Ascending aorta (tissue), 2 donors: ENCODE data around the gene FKBP1B. TPM values are rescaled to one million over a fixed set of nuclear protein-coding genes. Genes with fewer than 3 reads are reported as not detected.

Source experiments
- DNase-seq, 2 donors: peaks; one replicate each; pipeline ENCODE4 v3.0.0-alpha.2; 2019; ENCODE audit warnings: low spot score in 2 of 2
- H3K27ac ChIP-seq, 2 donors: fragments of 200-600 bp; sonication (generic); one replicate each; pipeline ENCODE4 v1.5.1; 2016 to 2017; ENCODE audit warnings: mild to moderate bottlenecking in 1 of 2
- H3K27me3 ChIP-seq: fragments of 200-600 bp; sonication (generic); one replicate; pipeline ENCODE4 v1.5.1; 2017
- H3K36me3 ChIP-seq, 2 donors: fragments of 200-600 bp; sonication (generic); one replicate each; pipeline ENCODE4 v1.5.1; 2016
- H3K4me1 ChIP-seq, 2 donors: fragments of 200-600 bp; sonication (generic); one replicate each; pipeline ENCODE4 v1.5.1; 2016 to 2017; ENCODE audit warnings: mild to moderate bottlenecking in 1 of 2
- H3K4me3 ChIP-seq, 2 donors: fragments of 200-600 bp; sonication (generic); one replicate each; pipeline ENCODE4 v1.5.1; 2016 to 2017; ENCODE audit warnings: mild to moderate bottlenecking in 1 of 2
- H3K9me3 ChIP-seq, 2 donors: fragments of 200-600 bp; sonication (generic); one replicate each; pipeline ENCODE4 v1.5.1; 2016
- intact Hi-C: fragments of 100-400 bp; cut with DNase I; formaldehyde crosslinking; loops from one replicate; pipeline ENCODE4 v1.15.1; 2023
- total RNA-seq: library from RNA; depleted of rRNA; stranded (reverse); fragments of >200 nt; gene quantifications from one replicate; pipeline ENCODE4 v1.1.0, GENCODE V29; 2016
- TF ChIP-seq, protein P1 (sequence below), 3 experiments: fragments of 200-600 bp in 2 of 3; fragments of 450-650 bp in 1 of 3; sonication (generic) in 2 of 3; IDR thresholded peaks; one replicate each; pipeline ENCODE4 v1.5.1; 2016 to 2019; ENCODE audit warnings: antibody characterized with exemption in 3 of 3, mild to moderate bottlenecking in 1 of 3, moderate library complexity in 1 of 3

FKBP1B gene
- total RNA-seq, 1 donor from 2014 or later, result not detected

DNA sequence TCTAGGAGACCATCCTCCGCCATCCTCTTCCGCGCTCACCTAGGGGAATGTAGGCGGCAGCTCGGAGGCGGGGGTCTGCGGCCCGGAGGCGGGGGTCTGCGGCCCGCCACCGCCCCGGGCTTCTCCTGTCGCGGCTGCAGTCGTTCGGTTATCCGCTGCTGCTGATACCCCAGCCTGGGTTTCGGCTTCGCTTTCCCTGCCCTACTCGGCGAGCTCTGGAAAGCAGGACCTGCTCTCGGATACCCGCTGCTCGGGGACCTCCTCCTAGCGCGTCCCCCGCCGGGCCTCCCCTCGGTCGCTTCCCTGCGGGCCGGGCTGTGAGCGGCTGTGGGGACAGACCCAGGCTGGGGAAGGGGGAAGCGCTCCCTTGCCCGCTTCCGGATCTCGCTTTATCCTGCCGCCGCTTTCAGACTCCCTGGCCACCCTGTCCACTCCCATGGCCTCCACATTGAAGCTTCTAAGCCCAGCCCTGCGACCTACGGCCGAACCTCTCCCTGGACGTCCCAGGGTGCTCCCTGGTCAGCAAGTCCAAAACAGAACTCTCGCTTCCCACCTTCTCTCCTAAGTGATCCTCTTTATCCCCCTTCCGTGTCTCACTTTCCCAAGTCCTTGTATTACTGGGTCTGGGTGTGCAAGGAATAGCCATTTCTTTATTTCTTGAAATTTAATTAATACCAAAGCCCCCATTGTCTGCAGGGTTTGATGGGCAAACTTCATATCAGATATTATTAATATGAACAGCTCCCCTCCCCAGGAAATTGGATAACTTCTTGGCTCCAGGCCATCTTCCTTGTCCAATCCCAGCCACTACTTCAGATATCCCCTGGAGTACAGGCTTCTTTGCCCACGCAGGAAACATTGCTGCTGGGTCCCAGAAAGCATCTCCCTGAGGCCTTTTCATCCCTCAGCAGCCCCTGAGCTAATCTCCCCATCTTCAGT is 769 bp downstream of the FKBP1B start:
- Histone ChIP-seq H3K27me3 (no peaks in the 10 kb centered on the region), H3K9me3 (no peaks in the 10 kb centered on the region), H3K4me3 (peak overlapping the region; percentile 61 to 95), H3K36me3 (no peaks in the 10 kb centered on the region), H3K4me1 (peaks cover 0 to 17% of the 10 kb centered on the region in 2 donors), H3K27ac (peak overlapping the region; percentile 65 to 82)
- TF ChIP-seq, protein P1, sequence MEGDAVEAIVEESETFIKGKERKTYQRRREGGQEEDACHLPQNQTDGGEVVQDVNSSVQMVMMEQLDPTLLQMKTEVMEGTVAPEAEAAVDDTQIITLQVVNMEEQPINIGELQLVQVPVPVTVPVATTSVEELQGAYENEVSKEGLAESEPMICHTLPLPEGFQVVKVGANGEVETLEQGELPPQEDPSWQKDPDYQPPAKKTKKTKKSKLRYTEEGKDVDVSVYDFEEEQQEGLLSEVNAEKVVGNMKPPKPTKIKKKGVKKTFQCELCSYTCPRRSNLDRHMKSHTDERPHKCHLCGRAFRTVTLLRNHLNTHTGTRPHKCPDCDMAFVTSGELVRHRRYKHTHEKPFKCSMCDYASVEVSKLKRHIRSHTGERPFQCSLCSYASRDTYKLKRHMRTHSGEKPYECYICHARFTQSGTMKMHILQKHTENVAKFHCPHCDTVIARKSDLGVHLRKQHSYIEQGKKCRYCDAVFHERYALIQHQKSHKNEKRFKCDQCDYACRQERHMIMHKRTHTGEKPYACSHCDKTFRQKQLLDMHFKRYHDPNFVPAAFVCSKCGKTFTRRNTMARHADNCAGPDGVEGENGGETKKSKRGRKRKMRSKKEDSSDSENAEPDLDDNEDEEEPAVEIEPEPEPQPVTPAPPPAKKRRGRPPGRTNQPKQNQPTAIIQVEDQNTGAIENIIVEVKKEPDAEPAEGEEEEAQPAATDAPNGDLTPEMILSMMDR (IDR thresholded peaks at IDR 0.05), result no peak
- intact Hi-C loops, result no loop called here
- DNase-seq, result peak in 1 of 2 donors; percentile 69

DNA sequence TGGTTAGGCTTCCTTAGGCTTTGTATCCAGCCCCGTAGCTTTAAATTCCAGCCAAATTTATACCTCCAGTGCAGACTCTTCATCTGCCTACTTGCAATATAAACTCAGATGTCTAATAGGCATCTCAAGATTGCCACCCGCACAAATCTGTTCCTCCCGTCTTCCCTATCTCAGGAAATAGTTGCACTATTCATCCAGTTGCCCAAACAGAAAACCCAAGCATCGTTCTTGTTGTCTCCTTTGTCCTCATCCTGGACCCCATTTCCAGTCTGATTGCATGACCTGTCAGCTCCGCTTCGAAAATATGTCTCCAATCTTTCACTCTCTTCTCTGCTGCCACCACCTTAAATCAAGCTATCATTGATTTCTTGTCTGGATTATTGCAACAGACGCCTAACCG is 2.3 kb downstream of the FKBP1B start:
- H3K4me3 ChIP-seq, result no peak overlapping the region
- H3K4me1 ChIP-seq, result peaks cover 0 to 8% of the 10 kb centered on the region in 2 donors
- H3K9me3 ChIP-seq, result no peaks in the 10 kb centered on the region
- DNase-seq, result no peak
- intact Hi-C loops, result no loop called here
- TF ChIP-seq, protein P1 (IDR thresholded peaks at IDR 0.05), result no peak
- H3K27ac ChIP-seq, result no peak overlapping the region
- H3K36me3 ChIP-seq, result no peaks in the 10 kb centered on the region
- H3K27me3 ChIP-seq, result no peaks in the 10 kb centered on the region

DNA sequence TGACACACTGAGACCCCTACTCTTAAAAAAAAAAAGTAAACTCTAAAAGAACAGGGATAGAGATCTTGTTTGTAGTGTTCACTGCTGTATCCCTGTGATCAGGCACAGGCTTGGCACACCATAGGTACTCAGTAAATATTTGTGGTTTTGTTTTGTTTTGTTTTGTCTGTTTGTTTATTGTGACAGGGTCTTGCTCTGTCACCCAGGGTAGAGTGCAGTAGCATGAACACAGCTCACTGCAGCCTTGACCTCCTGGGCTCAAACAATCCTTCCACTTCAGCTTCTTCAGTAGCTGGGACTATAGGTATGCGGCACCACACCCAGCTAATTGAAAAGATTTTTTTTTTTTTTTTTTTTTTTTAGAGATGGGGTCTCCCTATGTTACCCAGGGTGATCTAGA is 3.4 kb downstream of the FKBP1B start:
- H3K36me3 ChIP-seq, result no peaks in the 10 kb centered on the region
- H3K4me3 ChIP-seq, result no peak overlapping the region
- DNase-seq, result no peak
- TF ChIP-seq, protein P1 (IDR thresholded peaks at IDR 0.05), result no peak
- H3K4me1 ChIP-seq, result peaks cover 0 to 3% of the 10 kb centered on the region in 2 donors
- intact Hi-C loops, result no loop called here
- H3K27ac ChIP-seq, result no peak overlapping the region
- H3K9me3 ChIP-seq, result no peaks in the 10 kb centered on the region
- H3K27me3 ChIP-seq, result no peaks in the 10 kb centered on the region

DNA sequence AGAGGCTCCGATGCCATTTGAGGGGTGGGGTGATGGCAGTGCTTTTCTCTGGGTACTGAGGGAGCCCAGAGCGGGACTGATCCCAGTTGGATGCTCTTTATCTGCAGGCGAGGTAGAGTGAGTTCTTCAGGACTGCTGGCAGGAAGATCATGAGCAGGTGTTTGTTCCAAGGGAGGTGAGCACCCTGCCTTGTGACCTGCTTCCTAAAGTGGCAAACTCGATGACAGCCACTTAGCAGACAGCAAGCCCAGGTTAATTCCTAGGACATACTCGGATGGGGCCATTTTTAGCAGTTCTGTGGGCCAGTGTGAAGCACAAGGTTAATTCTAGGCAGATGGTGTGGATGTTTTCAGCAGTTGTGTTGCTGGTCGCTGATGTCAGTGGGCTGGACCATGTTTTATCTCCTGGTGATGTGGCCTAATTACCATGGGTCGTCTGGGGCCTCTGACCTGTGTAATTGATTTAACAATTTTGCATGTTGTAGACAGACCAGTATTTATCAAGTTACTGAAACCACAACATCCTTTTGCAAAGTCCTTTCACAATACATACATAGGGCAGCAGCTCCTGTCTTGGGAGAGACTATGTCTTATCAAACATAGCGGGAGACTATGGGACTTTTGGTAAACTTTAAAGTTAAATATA is 4.9 kb downstream of the FKBP1B start:
- H3K27ac ChIP-seq, result no peak overlapping the region
- intact Hi-C loops, result no loop called here
- H3K27me3 ChIP-seq, result no peaks in the 10 kb centered on the region
- no peaks in the 10 kb centered on the region for H3K4me1 ChIP-seq
- H3K4me3 ChIP-seq, result no peak overlapping the region
- H3K9me3 ChIP-seq, result no peaks in the 10 kb centered on the region
- H3K36me3 ChIP-seq, result no peaks in the 10 kb centered on the region
- TF ChIP-seq, protein P1 (IDR thresholded peaks at IDR 0.05), result no peak
- no peak for DNase-seq

DNA sequence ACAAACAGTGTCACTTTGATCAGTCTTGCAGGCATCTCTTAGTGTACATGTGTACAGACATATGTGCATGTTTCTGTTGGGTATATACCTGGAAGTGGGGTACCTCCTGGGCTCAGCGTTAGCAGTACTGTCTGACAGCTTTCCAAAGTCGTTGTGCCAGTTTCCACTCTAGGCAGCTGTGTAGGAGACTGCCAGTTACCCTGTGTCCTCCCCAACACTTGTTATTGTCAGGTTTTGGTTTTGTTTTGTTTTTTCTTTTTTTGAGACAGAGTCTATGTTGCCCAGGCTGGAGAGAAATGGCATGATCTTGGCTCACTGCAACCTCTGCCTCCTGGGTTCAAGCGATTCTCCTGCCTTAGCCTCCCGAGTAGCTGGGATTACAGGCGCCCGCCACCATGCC is 6.2 kb downstream of the FKBP1B start:
- Histone ChIP-seq H3K9me3 (no peaks in the 10 kb centered on the region), H3K27me3 (no peaks in the 10 kb centered on the region), H3K4me1 (no peaks in the 10 kb centered on the region), H3K36me3 (no peaks in the 10 kb centered on the region), H3K27ac (no peak overlapping the region), H3K4me3 (no peak overlapping the region)
- TF ChIP-seq, protein P1 (IDR thresholded peaks at IDR 0.05), result no peak
- intact Hi-C loops, result no loop called here
- DNase-seq, result no peak
